ENCODE results near the gene NTPCR. TPM values are rescaled to one million over a fixed set of nuclear protein-coding genes. Genes with fewer than 3 reads are reported as not detected.

NTPCR gene
- total RNA-seq, 1 donor from 2014 or later: 51.0 TPM

- DNase-seq (ENCODE audit: low read depth): no peak
- no peaks in the 10 kb centered on the region for H3K36me3 ChIP-seq (ENCODE audit: control insufficient read depth, insufficient read depth, low read length)
- H3K4me3 ChIP-seq (ENCODE audit: low read depth, low read length): no peak overlapping the region
- H3K27me3 ChIP-seq (ENCODE audit: control insufficient read depth, insufficient read depth, low read length): no peaks in the 10 kb centered on the region
- no peak for TF ChIP-seq CTCF (IDR thresholded peaks at IDR 0.05; ENCODE audit: insufficient read depth, low read length, poor library complexity, severe bottlenecking)
Observed at GRCh38 chr1:233012021-233012420, 61.6 kb downstream of the NTPCR start.

GRCh38 chr1:233015965-233016364 lies 65.6 kb downstream of the NTPCR start:
- Histone ChIP-seq H3K36me3 (ENCODE audit: control insufficient read depth, insufficient read depth, low read length) (no peaks in the 10 kb centered on the region), H3K4me3 (ENCODE audit: low read depth, low read length) (no peak overlapping the region), H3K27me3 (ENCODE audit: control insufficient read depth, insufficient read depth, low read length) (no peaks in the 10 kb centered on the region)
- no peak for TF ChIP-seq CTCF (IDR thresholded peaks at IDR 0.05; ENCODE audit: insufficient read depth, low read length, poor library complexity, severe bottlenecking)
- no peak for DNase-seq (ENCODE audit: low read depth)

- Histone ChIP-seq H3K27me3 (ENCODE audit: control insufficient read depth, insufficient read depth, low read length) (no peaks in the 10 kb centered on the region), H3K36me3 (ENCODE audit: control insufficient read depth, insufficient read depth, low read length) (no peaks in the 10 kb centered on the region), H3K4me3 (ENCODE audit: low read depth, low read length) (no peak overlapping the region)
- no peak for TF ChIP-seq CTCF (IDR thresholded peaks at IDR 0.05; ENCODE audit: insufficient read depth, low read length, poor library complexity, severe bottlenecking)
- no peak for DNase-seq (ENCODE audit: low read depth)
Observed at GRCh38 chr1:233016798-233017197, 66.4 kb downstream of the NTPCR start.

- no peak for DNase-seq (ENCODE audit: low read depth)
- H3K4me3 ChIP-seq (ENCODE audit: low read depth, low read length): no peak overlapping the region
- TF ChIP-seq CTCF (IDR thresholded peaks at IDR 0.05; ENCODE audit: insufficient read depth, low read length, poor library complexity, severe bottlenecking): no peak
- H3K36me3 ChIP-seq (ENCODE audit: control insufficient read depth, insufficient read depth, low read length): peaks cover 1% of the 10 kb centered on the region
- H3K27me3 ChIP-seq (ENCODE audit: control insufficient read depth, insufficient read depth, low read length): no peaks in the 10 kb centered on the region
Observed at GRCh38 chr1:233019083-233019482, 68.7 kb downstream of the NTPCR start.

GRCh38 chr1:233019778-233020325 lies 69.4 kb downstream of the NTPCR start:
- DNase-seq (ENCODE audit: low read depth): no peak

More at GRCh38 chr1:233019778-233020325, 69.4 kb downstream of the NTPCR start:
- H3K4me3 ChIP-seq (ENCODE audit: low read depth, low read length): no peak overlapping the region
- no peaks in the 10 kb centered on the region for H3K27me3 ChIP-seq (ENCODE audit: control insufficient read depth, insufficient read depth, low read length)
- no peak for TF ChIP-seq CTCF (IDR thresholded peaks at IDR 0.05; ENCODE audit: insufficient read depth, low read length, poor library complexity, severe bottlenecking)
- H3K36me3 ChIP-seq (ENCODE audit: control insufficient read depth, insufficient read depth, low read length): peaks cover 1% of the 10 kb centered on the region
